Astrocyte (in vitro differentiated cells and primary cell): ENCODE data around the gene STX12. TPM values are rescaled to one million over a fixed set of nuclear protein-coding genes. Genes with fewer than 3 reads are reported as not detected.
"Not testable (repeated sequence)": the region's sequence is repeated elsewhere in the genome, so short reads cannot be mapped to it uniquely, and the experiment has no call there.

Source experiments
- DNase-seq: peaks from one replicate; pipeline ENCODE4 v3.0.0-alpha.2; 2010; ENCODE audit warnings: low read depth
- FAIRE-seq: peaks from 2 replicates; lab custom pipeline; 2011; peaks lifted over from hg19 to GRCh38; lab: Jason Lieb, UNC
- H2AFZ ChIP-seq: 2 replicates; pipeline ENCODE4 v1.6.0; 2012; ENCODE audit warnings: low read depth, low read length, inconsistent platforms
- H3K27ac ChIP-seq: 2 replicates; pipeline ENCODE4 v1.5.1; 2011; ENCODE audit warnings: low read depth, low read length, inconsistent platforms
- H3K27me3 ChIP-seq: 2 replicates; pipeline ENCODE4 v1.6.0; 2011; ENCODE audit warnings: low read length, inconsistent platforms; ENCODE audit not compliant: insufficient read depth
- H3K36me3 ChIP-seq: 2 replicates; pipeline ENCODE4 v1.5.1; 2011; ENCODE audit warnings: low read length, inconsistent platforms; ENCODE audit not compliant: insufficient read depth
- H3K4me1 ChIP-seq: 2 replicates; pipeline ENCODE4 v1.5.1; 2011; ENCODE audit warnings: low read length, inconsistent platforms; ENCODE audit not compliant: insufficient read depth
- H3K4me2 ChIP-seq: 2 replicates; pipeline ENCODE4 v1.6.0; 2012; ENCODE audit warnings: low read length, inconsistent platforms
- H3K4me3 ChIP-seq: 2 replicates; pipeline ENCODE4 v1.5.1; 2011; ENCODE audit warnings: low read depth, mild to moderate bottlenecking, low read length, inconsistent platforms; ENCODE audit not compliant: insufficient read depth
- H3K79me2 ChIP-seq: 2 replicates; pipeline ENCODE4 v1.6.0; 2012; ENCODE audit warnings: mild to moderate bottlenecking, low read length, inconsistent platforms; ENCODE audit not compliant: insufficient read depth
- H3K9ac ChIP-seq: 2 replicates; pipeline ENCODE4 v1.6.0; 2012; ENCODE audit warnings: mild to moderate bottlenecking, low read length, inconsistent platforms
- H3K9me3 ChIP-seq: 2 replicates; pipeline ENCODE4 v1.5.1; 2012; ENCODE audit warnings: low read depth, mild to moderate bottlenecking, low read length, inconsistent platforms; ENCODE audit not compliant: insufficient read depth
- H4K20me1 ChIP-seq: 2 replicates; pipeline ENCODE4 v1.6.0; 2012; ENCODE audit warnings: low read length, inconsistent platforms; ENCODE audit not compliant: insufficient read depth
- H3K27ac Mint-ChIP-seq: one replicate; pipeline ENCODE4 v1.8.0; 2021; ENCODE audit warnings: mild to moderate bottlenecking, mixed read lengths; ENCODE audit not compliant: unreplicated experiment
- H3K27me3 Mint-ChIP-seq: one replicate; pipeline ENCODE4 v1.8.0; 2021; ENCODE audit warnings: low read depth, mixed read lengths; ENCODE audit not compliant: unreplicated experiment
- H3K36me3 Mint-ChIP-seq: one replicate; pipeline ENCODE4 v1.8.0; 2021; ENCODE audit warnings: low read depth, mixed read lengths; ENCODE audit not compliant: unreplicated experiment
- H3K4me1 Mint-ChIP-seq: one replicate; pipeline ENCODE4 v1.8.0; 2021; ENCODE audit warnings: low read depth, mixed read lengths; ENCODE audit not compliant: unreplicated experiment
- H3K4me3 Mint-ChIP-seq: one replicate; pipeline ENCODE4 v1.8.0; 2021; ENCODE audit warnings: mild to moderate bottlenecking, moderate library complexity, mixed read lengths; ENCODE audit not compliant: unreplicated experiment
- H3K9me3 Mint-ChIP-seq: one replicate; pipeline ENCODE4 v1.8.0; 2021; ENCODE audit warnings: mild to moderate bottlenecking, mixed read lengths; ENCODE audit not compliant: unreplicated experiment
- EZH2 ChIP-seq: IDR thresholded peaks from 2 replicates; pipeline ENCODE4 v1.6.1; 2012; ENCODE audit warnings: mild to moderate bottlenecking, low read length, inconsistent platforms; ENCODE audit not compliant: insufficient read depth
- total RNA-seq: library from RNA; stranded (reverse); gene quantifications from 2 replicates; pipeline ENCODE4 v1.2.1, GENCODE V29; 2021
- TF ChIP-seq, protein P1 (sequence below): IDR thresholded peaks from 2 replicates; pipeline ENCODE4 v1.5.1; 2011; ENCODE audit warnings: low read depth, mild to moderate bottlenecking, inconsistent platforms, low read length, moderate library complexity; ENCODE audit not compliant: insufficient read depth

The STX12 gene
- total RNA-seq, 1 donor from 2014 or later = 62.1 TPM

DNA sequence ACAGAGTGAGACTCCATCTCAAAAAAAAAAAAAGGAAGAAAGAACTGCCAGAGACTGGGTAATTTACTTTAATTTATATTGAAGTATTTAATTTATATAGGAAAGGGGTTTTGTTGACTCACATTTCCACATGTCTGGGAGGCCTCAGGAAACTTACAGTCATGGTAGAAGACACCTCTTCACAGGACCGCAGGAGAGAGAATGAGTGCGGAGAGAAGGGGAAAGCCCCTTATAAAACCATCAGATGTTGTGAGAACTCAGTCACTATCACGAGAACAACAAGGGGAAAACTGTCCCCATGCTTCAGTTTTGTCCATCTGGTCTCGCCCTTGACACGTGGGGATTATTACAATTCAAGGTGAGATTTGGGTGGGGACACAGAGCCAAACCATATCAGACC, 31.8 kb downstream of the STX12 start:
- Histone ChIP-seq H3K36me3 (peaks cover 17% of the 10 kb centered on the region), H2AFZ (no peak overlapping the region), H3K79me2 (no peaks in the 10 kb centered on the region), H3K4me3 (no peak overlapping the region), H3K4me1 (no peaks in the 10 kb centered on the region), H3K9me3 (no peaks in the 10 kb centered on the region), H3K4me2 (no peak overlapping the region), H3K9ac (no peak overlapping the region), H4K20me1 (no peaks in the 10 kb centered on the region), H3K27me3 (no peaks in the 10 kb centered on the region), H3K27ac (no peak overlapping the region)
- TF ChIP-seq EZH2 = no peak
- TF ChIP-seq, protein P1, sequence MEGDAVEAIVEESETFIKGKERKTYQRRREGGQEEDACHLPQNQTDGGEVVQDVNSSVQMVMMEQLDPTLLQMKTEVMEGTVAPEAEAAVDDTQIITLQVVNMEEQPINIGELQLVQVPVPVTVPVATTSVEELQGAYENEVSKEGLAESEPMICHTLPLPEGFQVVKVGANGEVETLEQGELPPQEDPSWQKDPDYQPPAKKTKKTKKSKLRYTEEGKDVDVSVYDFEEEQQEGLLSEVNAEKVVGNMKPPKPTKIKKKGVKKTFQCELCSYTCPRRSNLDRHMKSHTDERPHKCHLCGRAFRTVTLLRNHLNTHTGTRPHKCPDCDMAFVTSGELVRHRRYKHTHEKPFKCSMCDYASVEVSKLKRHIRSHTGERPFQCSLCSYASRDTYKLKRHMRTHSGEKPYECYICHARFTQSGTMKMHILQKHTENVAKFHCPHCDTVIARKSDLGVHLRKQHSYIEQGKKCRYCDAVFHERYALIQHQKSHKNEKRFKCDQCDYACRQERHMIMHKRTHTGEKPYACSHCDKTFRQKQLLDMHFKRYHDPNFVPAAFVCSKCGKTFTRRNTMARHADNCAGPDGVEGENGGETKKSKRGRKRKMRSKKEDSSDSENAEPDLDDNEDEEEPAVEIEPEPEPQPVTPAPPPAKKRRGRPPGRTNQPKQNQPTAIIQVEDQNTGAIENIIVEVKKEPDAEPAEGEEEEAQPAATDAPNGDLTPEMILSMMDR = no peak
- H3K36me3 Mint-ChIP-seq = peaks cover 17% of the 10 kb centered on the region
- H3K9me3 Mint-ChIP-seq = no peaks in the 10 kb centered on the region
- H3K4me1 Mint-ChIP-seq = no peaks in the 10 kb centered on the region
- no peaks in the 10 kb centered on the region for H3K27me3 Mint-ChIP-seq
- no peak overlapping the region for H3K4me3 Mint-ChIP-seq
- FAIRE-seq (no peak), DNase-seq (no peak)
- no peak overlapping the region for H3K27ac Mint-ChIP-seq

- Histone ChIP-seq H3K4me3 (no peak overlapping the region), H3K27me3 (no peaks in the 10 kb centered on the region)
- no peak overlapping the region for H3K27ac Mint-ChIP-seq
These were observed 33.7 kb downstream of the STX12 start for GRCh38 chr1:27806758-27807157.

DNA sequence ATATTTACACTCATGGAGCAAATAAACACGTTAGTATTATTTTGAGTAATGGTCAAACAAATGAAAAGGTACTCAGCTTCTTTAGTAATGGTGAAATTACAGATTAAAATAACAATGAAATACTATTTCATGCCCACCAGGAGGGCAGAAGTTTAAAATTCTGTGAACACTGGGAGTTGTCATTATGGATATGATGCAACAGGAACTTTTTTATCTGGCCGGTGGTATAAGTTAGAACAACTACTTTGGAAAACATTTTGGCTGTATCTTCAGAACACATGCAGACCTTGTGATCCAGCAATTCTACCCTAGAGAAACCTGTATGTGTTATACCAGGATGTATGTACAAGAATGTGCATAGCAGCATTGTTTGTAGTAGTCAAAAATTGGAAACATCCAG, 34.4 kb downstream of the STX12 start:
- no peak for DNase-seq
- no peaks in the 10 kb centered on the region for H3K27me3 ChIP-seq
- Mint-ChIP-seq H3K27ac (no peak overlapping the region), H3K9me3 (no peaks in the 10 kb centered on the region), H3K4me1 (no peaks in the 10 kb centered on the region), H3K36me3 (peaks cover 13% of the 10 kb centered on the region), H3K4me3 (no peak overlapping the region), H3K27me3 (no peaks in the 10 kb centered on the region)
- H3K9me3 ChIP-seq = no peaks in the 10 kb centered on the region
- H4K20me1 ChIP-seq = no peaks in the 10 kb centered on the region
- FAIRE-seq = peak; percentile 47
- H3K79me2 ChIP-seq = no peaks in the 10 kb centered on the region
- no peak overlapping the region for H3K27ac ChIP-seq
- H2AFZ ChIP-seq = no peak overlapping the region
- no peak overlapping the region for H3K4me3 ChIP-seq
- peaks cover 9% of the 10 kb centered on the region for H3K36me3 ChIP-seq
- no peak overlapping the region for H3K9ac ChIP-seq
- H3K4me1 ChIP-seq = no peaks in the 10 kb centered on the region
- TF ChIP-seq EZH2 = no peak
- TF ChIP-seq, protein P1 = no peak
- H3K4me2 ChIP-seq = no peak overlapping the region

More at GRCh38 chr1:27806758-27807157, 33.7 kb downstream of the STX12 start:
- H3K4me1 ChIP-seq = no peaks in the 10 kb centered on the region
- no peaks in the 10 kb centered on the region for H3K9me3 Mint-ChIP-seq
- no peaks in the 10 kb centered on the region for H3K27me3 Mint-ChIP-seq
- no peaks in the 10 kb centered on the region for H3K79me2 ChIP-seq
- H4K20me1 ChIP-seq = no peaks in the 10 kb centered on the region
- H3K27ac ChIP-seq = no peak overlapping the region
- TF ChIP-seq EZH2 = no peak
- TF ChIP-seq, protein P1 = no peak
- FAIRE-seq (no peak), DNase-seq (no peak)
- peaks cover 13% of the 10 kb centered on the region for H3K36me3 ChIP-seq
- no peak overlapping the region for H3K4me2 ChIP-seq
- no peak overlapping the region for H3K9ac ChIP-seq
- no peak overlapping the region for H2AFZ ChIP-seq
- no peaks in the 10 kb centered on the region for H3K4me1 Mint-ChIP-seq
- H3K36me3 Mint-ChIP-seq = peaks cover 14% of the 10 kb centered on the region
- H3K4me3 Mint-ChIP-seq = no peak overlapping the region
- H3K9me3 ChIP-seq = no peaks in the 10 kb centered on the region

DNA sequence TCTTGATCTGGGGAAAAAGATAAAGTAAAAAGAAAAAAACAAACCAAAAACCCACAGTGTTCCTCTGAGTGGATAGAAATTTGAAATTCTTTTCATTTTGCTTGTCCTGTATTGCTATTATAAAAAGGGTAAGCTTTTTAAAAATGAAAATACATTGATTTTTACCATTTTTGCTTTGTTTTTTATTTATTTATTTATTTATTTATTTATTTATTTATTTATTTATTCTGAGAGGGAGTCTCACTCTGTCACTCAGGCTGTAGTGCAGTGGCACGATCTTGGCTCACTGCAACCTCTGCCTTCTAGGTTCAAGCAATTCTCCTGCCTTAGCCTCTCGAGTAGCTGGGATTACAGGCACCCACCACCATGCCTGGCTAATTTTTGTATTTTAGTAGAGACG, 35.1 kb downstream of the STX12 start:
- not testable (repeated sequence) for H3K4me1 Mint-ChIP-seq, H3K9me3 Mint-ChIP-seq, DNase-seq, H3K9me3 ChIP-seq, H4K20me1 ChIP-seq, H3K27ac ChIP-seq, H3K4me3 ChIP-seq, H3K9ac ChIP-seq, H3K27ac Mint-ChIP-seq, H3K27me3 Mint-ChIP-seq, H3K27me3 ChIP-seq, H3K36me3 ChIP-seq, H3K4me1 ChIP-seq, H2AFZ ChIP-seq, H3K4me2 ChIP-seq, H3K79me2 ChIP-seq, H3K4me3 Mint-ChIP-seq, FAIRE-seq
- H3K36me3 Mint-ChIP-seq = peaks cover 13% of the 10 kb centered on the region
